ENCODE results near the gene PPP4R3A. TPM values are rescaled to one million over a fixed set of nuclear protein-coding genes. Genes with fewer than 3 reads are reported as not detected.
"Not testable (repeated sequence)": the region's sequence is repeated elsewhere in the genome, so short reads cannot be mapped to it uniquely, and the experiment has no call there.

PPP4R3A gene
- total and polyA plus RNA-seq, 3 donors from 2014 or later, result 106 to 132 (median 113) TPM

- no peak overlapping the region for H3K27ac ChIP-seq
- no peak for TF ChIP-seq POLR2A (IDR thresholded peaks at IDR 0.05)
- TF ChIP-seq CTCF (IDR thresholded peaks at IDR 0.05), result no peak
- H3K27me3 ChIP-seq, result no peaks in the 10 kb centered on the region
- intact Hi-C loops (cut with DNase I; ENCODE audit: low total_unique reads), result no loop called here
- no peaks in the 10 kb centered on the region for H3K36me3 ChIP-seq (ENCODE audit: low read depth, missing control alignments)
- peaks cover 36% of the 10 kb centered on the region for H3K4me1 ChIP-seq
- H3K4me3 ChIP-seq, result no peak overlapping the region
- no peaks in the 10 kb centered on the region for H3K9me3 ChIP-seq
- 81 to 84% methylated on average over 11 of the region's 11 CpGs for WGBS, 2 donors
- no peak for DNase-seq
Measured at GRCh38 chr14:91501951-91502930, 7.9 kb downstream of the PPP4R3A start.

GRCh38 chr14:91501348-91501747 is 8.8 kb downstream of the PPP4R3A start:
- no peaks in the 10 kb centered on the region for H3K36me3 ChIP-seq (ENCODE audit: low read depth, missing control alignments)
- H3K4me1 ChIP-seq, result peaks cover 41% of the 10 kb centered on the region
- intact Hi-C loops (cut with DNase I; ENCODE audit: low total_unique reads), result no loop called here
- no peak overlapping the region for H3K27ac ChIP-seq
- TF ChIP-seq POLR2A (IDR thresholded peaks at IDR 0.05) (no peak), CTCF (IDR thresholded peaks at IDR 0.05) (no peak)
- DNase-seq, result no peak
- H3K27me3 ChIP-seq, result no peaks in the 10 kb centered on the region
- WGBS, 2 donors, result 96 to 100% methylated on average over 3 of the region's 3 CpGs
- no peaks in the 10 kb centered on the region for H3K9me3 ChIP-seq
- H3K4me3 ChIP-seq, result no peak overlapping the region

GRCh38 chr14:91496790-91497189 is 13.3 kb downstream of the PPP4R3A start:
- WGBS, 2 donors, result 70 to 82% methylated on average over 1 of the region's 1 CpG
- no peak for TF ChIP-seq POLR2A (IDR thresholded peaks at IDR 0.05)
- no peak overlapping the region for H3K4me3 ChIP-seq
- peaks cover 35% of the 10 kb centered on the region for H3K4me1 ChIP-seq
- no peaks in the 10 kb centered on the region for H3K27me3 ChIP-seq
- H3K9me3 ChIP-seq, result no peaks in the 10 kb centered on the region
- no peak overlapping the region for H3K27ac ChIP-seq
- DNase-seq, result no peak
- intact Hi-C loops (cut with DNase I; ENCODE audit: low total_unique reads), result no loop called here
- no peaks in the 10 kb centered on the region for H3K36me3 ChIP-seq (ENCODE audit: low read depth, missing control alignments)

GRCh38 chr14:91494392-91495065 is 15.6 kb downstream of the PPP4R3A start:
- DNase-seq; H3K27me3 ChIP-seq; H3K27ac ChIP-seq; H3K4me3 ChIP-seq; intact Hi-C loops (cut with DNase I; ENCODE audit: low total_unique reads); H3K9me3 ChIP-seq; H3K36me3 ChIP-seq (ENCODE audit: low read depth, missing control alignments): not testable (repeated sequence)
- WGBS, 2 donors, result 73 to 80% methylated on average over 8 of the region's 8 CpGs
- peaks cover 35% of the 10 kb centered on the region for H3K4me1 ChIP-seq

GRCh38 chr14:91493169-91493568 is 16.9 kb downstream of the PPP4R3A start:
- intact Hi-C loops (cut with DNase I; ENCODE audit: low total_unique reads), result no loop called here
- TF ChIP-seq CTCF (IDR thresholded peaks at IDR 0.05), result no peak
- no peak for DNase-seq

More at GRCh38 chr14:91493169-91493568, 16.9 kb downstream of the PPP4R3A start:
- Histone ChIP-seq H3K4me3 (no peak overlapping the region), H3K36me3 (ENCODE audit: low read depth, missing control alignments) (no peaks in the 10 kb centered on the region), H3K9me3 (no peaks in the 10 kb centered on the region), H3K4me1 (peaks cover 35% of the 10 kb centered on the region), H3K27me3 (no peaks in the 10 kb centered on the region), H3K27ac (no peak overlapping the region)
- 71 to 80% methylated on average over 3 of the region's 3 CpGs for WGBS, 2 donors

Measured in testis (tissue), 3 donors.